B cell (primary cell): ENCODE measurements around the gene MECR. TPM values are rescaled to one million over a fixed set of nuclear protein-coding genes. Genes with fewer than 3 reads are reported as not detected.

Experiments used
- ATAC-seq: fragments of 200-7000 bp; cut with Tn5 transposase; one replicate; pipeline ENCODE4 v1.10.0; 2021; ENCODE audit warnings: low read depth, mild to moderate bottlenecking, moderate number of reproducible peaks, moderate library complexity
- CTCF ChIA-PET: fragments of 350-600 bp; sonication (Branson Sonifier 250); formaldehyde crosslinking; loops from one replicate; lab custom pipeline; 2021; ENCODE audit warnings: antibody characterized with exemption, inconsistent platforms; lab: Charles Lee
- POLR2A ChIA-PET: fragments of 350-600 bp; sonication (Branson Sonifier 250); formaldehyde crosslinking; loops from one replicate; lab custom pipeline; 2021; ENCODE audit warnings: antibody characterized with exemption; lab: Charles Lee
- DNase-seq: peaks from one replicate; pipeline ENCODE4 v3.0.0; 2013
- H2AFZ ChIP-seq: 2 replicates; pipeline ENCODE4 v1.6.1; 2012; ENCODE audit warnings: mild to moderate bottlenecking, low read depth, low read length; ENCODE audit not compliant: insufficient read depth, poor library complexity, severe bottlenecking
- H3K27ac ChIP-seq, 2 donors: 1 replicate in 1 of 2; 2 replicates in 1 of 2; pipeline ENCODE4 v1.5.1; 2012 to 2013; ENCODE audit warnings: low read length in 2 of 2, mild to moderate bottlenecking in 2 of 2, moderate library complexity in 1 of 2
- H3K27me3 ChIP-seq, 4 experiments: fragments of 200-600 bp in 1 of 4; sonication (generic) in 1 of 4; replicated peaks in 1 of 4; 1 replicate in 2 of 4; 2 replicates in 2 of 4; pipeline versions ENCODE4 v1.6.1 to v1.7.0; 2013 to 2016; ENCODE audit warnings: low read length in 3 of 4, mild to moderate bottlenecking in 2 of 4, mixed read lengths in 1 of 4, moderate library complexity in 1 of 4; ENCODE audit not compliant: insufficient read depth in 4 of 4, control insufficient read depth in 3 of 4; ENCODE audit errors: control extremely low read depth in 1 of 4
- H3K36me3 ChIP-seq, 2 experiments: replicated peaks in 1 of 2; 1 replicate in 1 of 2; 2 replicates in 1 of 2; pipeline versions ENCODE4 v1.6.1 to v1.7.1; 2013; ENCODE audit warnings: low read length in 1 of 2; ENCODE audit not compliant: insufficient read depth in 2 of 2, control insufficient read depth in 1 of 2; ENCODE audit errors: control extremely low read depth in 1 of 2, extremely low read depth in 1 of 2
- H3K4me1 ChIP-seq, 2 donors: fragments of 200-600 bp in 1 of 2; sonication (generic) in 1 of 2; 1 replicate in 1 of 2; 2 replicates in 1 of 2; pipeline versions ENCODE4 v1.5.1 to v1.6.1; 2013 to 2017; ENCODE audit warnings: low read length in 2 of 2; ENCODE audit not compliant: control insufficient read depth in 2 of 2, insufficient read depth in 2 of 2
- H3K4me2 ChIP-seq: replicated peaks from 2 replicates; pipeline ENCODE3; 2012; ENCODE audit warnings: mild to moderate bottlenecking, low read depth, low read length; ENCODE audit not compliant: poor library complexity, severe bottlenecking
- H3K4me3 ChIP-seq, 5 experiments: fragments of 200-600 bp in 1 of 5; sonication (generic) in 1 of 5; 1 replicate in 3 of 5; 2 replicates in 2 of 5; pipeline versions ENCODE4 v1.5.1 to v1.7.0; 2011 to 2016; ENCODE audit warnings: low read length in 4 of 5, mild to moderate bottlenecking in 4 of 5, low read depth in 2 of 5, control low read depth in 1 of 5, moderate library complexity in 1 of 5; ENCODE audit not compliant: insufficient read depth in 1 of 5; ENCODE audit errors: control extremely low read depth in 1 of 5, extremely low read depth in 1 of 5
- H3K79me2 ChIP-seq: fragments of 200-600 bp; sonication (generic); one replicate; pipeline ENCODE4 v1.6.0; 2016; ENCODE audit warnings: low read length; ENCODE audit not compliant: control insufficient read depth, insufficient read depth
- H3K9ac ChIP-seq: fragments of 200-600 bp; sonication (generic); 2 replicates; pipeline ENCODE4 v1.6.1; 2017; ENCODE audit warnings: mild to moderate bottlenecking, low read length, moderate library complexity
- H3K9me3 ChIP-seq, 3 donors: one replicate each; pipeline versions ENCODE4 v1.6.1 to v1.7.1; 2013; ENCODE audit warnings: low read length in 2 of 3; ENCODE audit not compliant: control insufficient read depth in 2 of 3, insufficient read depth in 1 of 3; ENCODE audit errors: control extremely low read depth in 1 of 3
- H4K20me1 ChIP-seq: 2 replicates; pipeline ENCODE4 v1.6.0; 2012; ENCODE audit warnings: mild to moderate bottlenecking, low read length; ENCODE audit not compliant: insufficient read depth, control insufficient read depth, poor library complexity, severe bottlenecking
- H3K27ac Mint-ChIP-seq: one replicate; pipeline ENCODE4 v1.8.0; 2021; ENCODE audit warnings: mixed read lengths
- H3K27me3 Mint-ChIP-seq: one replicate; pipeline ENCODE4 v1.8.0; 2021; ENCODE audit warnings: mixed read lengths
- H3K4me1 Mint-ChIP-seq: one replicate; pipeline ENCODE4 v1.8.0; 2021; ENCODE audit warnings: mixed read lengths
- H3K4me3 Mint-ChIP-seq: one replicate; pipeline ENCODE4 v1.8.0; 2021; ENCODE audit warnings: mixed read lengths
- H3K9me3 Mint-ChIP-seq: one replicate; pipeline ENCODE4 v1.8.0; 2022; ENCODE audit warnings: mixed read lengths; ENCODE audit not compliant: insufficient read depth
- CTCF ChIP-seq: fragments of 200-600 bp; IDR thresholded peaks from one replicate; pipeline ENCODE4 v1.8.0; 2022; ENCODE audit warnings: antibody characterized with exemption, mild to moderate bottlenecking
- EZH2 ChIP-seq: IDR thresholded peaks from 2 replicates; pipeline ENCODE4 v1.6.1; 2012; ENCODE audit warnings: borderline replicate concordance, low read depth, mild to moderate bottlenecking, moderate library complexity, low read length; ENCODE audit not compliant: insufficient read depth, poor library complexity, severe bottlenecking
- WGBS: methylation state at CpG from one replicate; pipeline ENCODE4 v1.1.5; 2013; ENCODE audit warnings: missing lambda C conversion rate; ENCODE audit not compliant: insufficient coverage; 5-methylcytosine and 5-hydroxymethylcytosine counted together
- intact Hi-C: fragments of 100-400 bp; cut with micrococcal nuclease; formaldehyde crosslinking; loops from one replicate; pipeline ENCODE4 v1.10.0; 2022
- polyA plus RNA-seq: library from polyadenylated mRNA; depleted of rRNA; stranded (reverse); fragments of >200 nt; gene quantifications from 2 replicates; pipeline ENCODE4 v1.2.3, GENCODE V29; 2012
- total RNA-seq, 2 donors: library from RNA; stranded (reverse); fragments of 120-200 nt in 1 of 2; gene quantifications; 1 replicate in 1 of 2; 2 replicates in 1 of 2; pipeline versions ENCODE4 v1.2.3 to v1.2.4, GENCODE V29; 2013 to 2022

The MECR gene
- total and polyA plus RNA-seq, 2 donors (not counting 1 experiment from before 2014, with no cell fraction given): 15.9 to 16.2 TPM

- WGBS: 65% methylated on average over 9 of the region's 9 CpGs
- Histone ChIP-seq H3K4me3 (no peak overlapping the region), H2AFZ (no peak overlapping the region), H3K4me2 (no peak overlapping the region), H3K27ac (no peak overlapping the region), H3K36me3 (no peaks in the 10 kb centered on the region), H4K20me1 (no peaks in the 10 kb centered on the region), H3K27me3 (peaks cover 0 to 16% (median 4%) of the 10 kb centered on the region in 4 experiments), H3K79me2 (no peaks in the 10 kb centered on the region), H3K9me3 (no peaks in the 10 kb centered on the region), H3K4me1 (no peaks in the 10 kb centered on the region), H3K9ac (no peak overlapping the region)
- POLR2A ChIA-PET: no interaction called here
- no peak for TF ChIP-seq EZH2
- no peak for TF ChIP-seq CTCF
- CTCF ChIA-PET: no interaction called here
- Mint-ChIP-seq H3K4me1 (no peaks in the 10 kb centered on the region), H3K27me3 (peaks cover 55% of the 10 kb centered on the region), H3K27ac (no peak overlapping the region), H3K4me3 (no peak overlapping the region), H3K9me3 (no peaks in the 10 kb centered on the region)
- intact Hi-C loops: no loop called here
- ATAC-seq: no peak
- DNase-seq: no peak
Observed at GRCh38 chr1:29267321-29268070, 36.8 kb upstream of the MECR start.

GRCh38 chr1:29266912-29267311, 36.2 kb upstream of the MECR start:
- no peak overlapping the region for H3K4me3 ChIP-seq
- Mint-ChIP-seq H3K9me3 (no peaks in the 10 kb centered on the region), H3K27ac (no peak overlapping the region), H3K4me3 (no peak overlapping the region), H3K4me1 (no peaks in the 10 kb centered on the region), H3K27me3 (peaks cover 54% of the 10 kb centered on the region)
- WGBS: no CpG with 5 or more reads among the region's 3 CpGs
- H3K36me3 ChIP-seq: no peaks in the 10 kb centered on the region
- no peak overlapping the region for H3K4me2 ChIP-seq
- peaks cover 0 to 11% (median 5%) of the 10 kb centered on the region in 4 experiments for H3K27me3 ChIP-seq
- no peaks in the 10 kb centered on the region for H4K20me1 ChIP-seq
- CTCF ChIA-PET: no interaction called here
- no peak for TF ChIP-seq EZH2
- ATAC-seq (no peak), DNase-seq (no peak)
- intact Hi-C loops: no loop called here
- no peak overlapping the region for H3K9ac ChIP-seq
- H3K27ac ChIP-seq: no peak overlapping the region
- H2AFZ ChIP-seq: no peak overlapping the region
- no peaks in the 10 kb centered on the region for H3K9me3 ChIP-seq
- H3K4me1 ChIP-seq: no peaks in the 10 kb centered on the region
- H3K79me2 ChIP-seq: no peaks in the 10 kb centered on the region
- POLR2A ChIA-PET: no interaction called here
